Fibroblast of villous mesenchyme (primary cell): ENCODE results near the gene UNC5A. TPM values are rescaled to one million over a fixed set of nuclear protein-coding genes. Genes with fewer than 3 reads are reported as not detected.

ENCODE experiments used
- DNase-seq: peaks from one replicate; pipeline ENCODE4 v3.0.0-alpha.2; 2010; ENCODE audit warnings: low read depth
- H3K4me3 ChIP-seq: 2 replicates; pipeline ENCODE4 v1.5.1; 2011; ENCODE audit warnings: low read depth, mild to moderate bottlenecking, low read length
- CTCF ChIP-seq: IDR thresholded peaks from 2 replicates; pipeline ENCODE4 v1.5.1; 2012; ENCODE audit warnings: low read depth, mild to moderate bottlenecking, low read length; ENCODE audit not compliant: insufficient read depth
- total RNA-seq: library from RNA; depleted of rRNA; stranded (reverse); fragments of >200 nt; gene quantifications from 2 replicates; pipeline ENCODE4 v1.2.3, GENCODE V29; 2012

The UNC5A gene
- total RNA-seq, 1 donor = not detected

GRCh38 chr5:176789873-176790615, 20.3 kb upstream of the UNC5A start:
- H3K4me3 ChIP-seq = no peak overlapping the region
- DNase-seq = no peak
- no peak for TF ChIP-seq CTCF

GRCh38 chr5:176790941-176791340, 19.4 kb upstream of the UNC5A start:
- TF ChIP-seq CTCF = no peak
- no peak for DNase-seq

GRCh38 chr5:176792655-176793342, 17.6 kb upstream of the UNC5A start:
- no peak for DNase-seq

More at GRCh38 chr5:176790941-176791340, 19.4 kb upstream of the UNC5A start:
- H3K4me3 ChIP-seq = no peak overlapping the region

GRCh38 chr5:176793343-176793699, 17.0 kb upstream of the UNC5A start:
- no peak for TF ChIP-seq CTCF
- H3K4me3 ChIP-seq = no peak overlapping the region
- no peak for DNase-seq

More at GRCh38 chr5:176792655-176793342, 17.6 kb upstream of the UNC5A start:
- TF ChIP-seq CTCF = no peak
- no peak overlapping the region for H3K4me3 ChIP-seq

GRCh38 chr5:176793736-176794135, 16.6 kb upstream of the UNC5A start:
- no peak for TF ChIP-seq CTCF
- DNase-seq = no peak
- no peak overlapping the region for H3K4me3 ChIP-seq

GRCh38 chr5:176794509-176794908, 15.8 kb upstream of the UNC5A start:
- H3K4me3 ChIP-seq = no peak overlapping the region
- DNase-seq = no peak
- no peak for TF ChIP-seq CTCF
